LNCAP (cell line): Measurements from ENCODE around the gene NDFIP2.

Experiments used
- CTCF ChIP-seq: fragments of 450-650 bp; IDR thresholded peaks from 2 replicates; pipeline ENCODE4 v1.5.1; 2017; ENCODE audit warnings: mild to moderate bottlenecking

The NDFIP2 gene

GRCh38 chr13:79486433-79487188 is 5.7 kb downstream of the NDFIP2 start:
- TF ChIP-seq CTCF: no peak

- no peak for TF ChIP-seq CTCF
These were observed 9.4 kb downstream of the NDFIP2 start for GRCh38 chr13:79490326-79490725.

- TF ChIP-seq CTCF: no peak
These were observed 9.9 kb downstream of the NDFIP2 start for GRCh38 chr13:79490824-79491223.

- no peak for TF ChIP-seq CTCF
These were observed 10.8 kb downstream of the NDFIP2 start for GRCh38 chr13:79491715-79492114.

- no peak for TF ChIP-seq CTCF
These were observed 11.4 kb downstream of the NDFIP2 start for GRCh38 chr13:79492313-79492798.

- no peak for TF ChIP-seq CTCF
These were observed 12.1 kb downstream of the NDFIP2 start for GRCh38 chr13:79492918-79493594.

- TF ChIP-seq CTCF: no peak
These were observed 15.2 kb downstream of the NDFIP2 start for GRCh38 chr13:79496188-79496587.
